GM12878 (cell line): Measurements from ENCODE around the gene CPD. TPM values are rescaled to one million over a fixed set of nuclear protein-coding genes. Genes with fewer than 3 reads are reported as not detected.

Source experiments
- ATAC-seq: fragments of 200-7000 bp; cut with Tn5 transposase; 3 replicates; pipeline ENCODE4 v1.9.1; 2020; ENCODE audit warnings: mild to moderate bottlenecking, moderate library complexity
- BruUV-seq: library from RNA; stranded (reverse); fragments of 400-500 nt; replicated peaks from 2 replicates; lab custom pipeline; 2021; lab: Mats Ljungman, UMichigan
- CTCF ChIA-PET: fragments of 300-600 bp; sonication (Branson Sonifier 250); formaldehyde crosslinking; extraction: SDS; loops from one replicate; lab custom pipeline; 2021; ENCODE audit warnings: inconsistent platforms; lab: Yijun Ruan, JAX
- POLR2A ChIA-PET: fragments of 350-600 bp; formaldehyde crosslinking; extraction: SDS; loops from one replicate; lab custom pipeline; 2021; ENCODE audit warnings: inconsistent platforms; lab: Charles Lee
- RAD21 ChIA-PET: fragments of 300-600 bp; sonication (Branson Sonifier 250); formaldehyde crosslinking; loops from one replicate; lab custom pipeline; 2023; ENCODE audit warnings: antibody characterized with exemption; ENCODE audit not compliant: unreplicated experiment; lab: Charles Lee
- SMC1A ChIA-PET: fragments of 300-600 bp; sonication (Branson Sonifier 250); formaldehyde crosslinking; loops from one replicate; lab custom pipeline; 2023; ENCODE audit not compliant: unreplicated experiment, uncharacterized antibody; lab: Charles Lee
- DNase-seq: peaks from one replicate; pipeline ENCODE4 v3.0.0-alpha.2; 2011; ENCODE audit warnings: low read depth, low spot score
- FAIRE-seq: peaks from 3 replicates; lab custom pipeline; 2011; peaks lifted over from hg19 to GRCh38; lab: Jason Lieb, UNC
- H2AFZ ChIP-seq: 2 replicates; pipeline ENCODE4 v1.6.0; 2011; ENCODE audit warnings: low read depth, low read length, control low read depth; ENCODE audit not compliant: control insufficient read depth
- H3K27ac ChIP-seq: 2 replicates; pipeline ENCODE4 v1.5.1; 2011; ENCODE audit warnings: control low read depth; ENCODE audit not compliant: control insufficient read depth, insufficient read depth
- H3K27me3 ChIP-seq, 2 experiments: replicated peaks in 1 of 2; 2 replicates each; pipeline versions ENCODE4 v1.6.0 to v1.6.1; 2011; ENCODE audit warnings: low read length in 1 of 2; ENCODE audit not compliant: control insufficient read depth in 2 of 2, insufficient read depth in 2 of 2
- H3K36me3 ChIP-seq, 2 experiments: 2 replicates each; pipeline ENCODE4 v1.5.1; 2011; ENCODE audit warnings: low read length in 1 of 2; ENCODE audit not compliant: control insufficient read depth in 2 of 2, insufficient read depth in 2 of 2
- H3K4me1 ChIP-seq: 2 replicates; pipeline ENCODE4 v1.6.1; 2011; ENCODE audit warnings: mild to moderate bottlenecking, low read length, moderate library complexity, mixed read lengths; ENCODE audit not compliant: control insufficient read depth, insufficient read depth
- H3K4me2 ChIP-seq: 2 replicates; pipeline ENCODE4 v1.6.0; 2011; ENCODE audit warnings: control low read depth; ENCODE audit not compliant: control insufficient read depth, insufficient read depth
- H3K4me3 ChIP-seq: fragments of 200-600 bp; sonication (generic); 2 replicates; pipeline ENCODE4 v1.5.1; 2016
- H3K79me2 ChIP-seq: 2 replicates; pipeline ENCODE4 v1.6.0; 2011; ENCODE audit warnings: low read length; ENCODE audit not compliant: control insufficient read depth, insufficient read depth
- H3K9ac ChIP-seq: 2 replicates; pipeline ENCODE4 v1.8.0; 2011; ENCODE audit warnings: low read length, control low read depth, mixed read lengths; ENCODE audit not compliant: control insufficient read depth, insufficient read depth
- H3K9me3 ChIP-seq: replicated peaks from 3 replicates; pipeline ENCODE4 v1.5.1; 2011; ENCODE audit warnings: mild to moderate bottlenecking, low read length; ENCODE audit not compliant: control insufficient read depth, insufficient read depth
- H4K20me1 ChIP-seq: 2 replicates; pipeline ENCODE4 v1.6.0; 2011; ENCODE audit not compliant: control insufficient read depth, insufficient read depth
- ASH2L ChIP-seq: fragments of 300-600, 200-600 bp; sonication (generic); IDR thresholded peaks from 2 replicates; pipeline ENCODE4 v1.6.1; 2017; ENCODE audit warnings: low read depth, mild to moderate bottlenecking, borderline replicate concordance
- ATF7 ChIP-seq: fragments of 450-650 bp; IDR thresholded peaks from 2 replicates; pipeline ENCODE4 v1.6.1; 2016; ENCODE audit warnings: low read depth, mild to moderate bottlenecking
- BRCA1 ChIP-seq: IDR thresholded peaks from 2 replicates; pipeline ENCODE4 v1.6.1; 2011; ENCODE audit warnings: low read depth, low read length, improper control_type of control experiment
- CREM ChIP-seq: IDR thresholded peaks from 2 replicates; pipeline ENCODE4 v1.6.1; 2014; ENCODE audit warnings: antibody characterized with exemption, low read depth
- E2F4 ChIP-seq: IDR thresholded peaks from 2 replicates; pipeline ENCODE4 v1.6.1; 2012; ENCODE audit warnings: low read depth, low read length, improper control_type of control experiment
- EP300 ChIP-seq, 2 experiments: fragments of 150-350 bp in 1 of 2; IDR thresholded peaks; 2 replicates each; pipeline ENCODE4 v1.6.1; 2011 to 2012; ENCODE audit warnings: low read depth in 2 of 2, low read length in 2 of 2, borderline replicate concordance in 1 of 2, improper control_type of control experiment in 1 of 2, inconsistent platforms in 1 of 2; ENCODE audit not compliant: control insufficient read depth in 1 of 2
- IRF4 ChIP-seq: IDR thresholded peaks from 2 replicates; pipeline ENCODE4 v1.6.1; 2011; ENCODE audit warnings: low read depth, low read length
- JUND ChIP-seq: IDR thresholded peaks from 2 replicates; pipeline ENCODE4 v1.6.1; 2012; ENCODE audit warnings: low read depth, mild to moderate bottlenecking, low read length, improper control_type of control experiment, moderate library complexity
- MTA2 ChIP-seq: fragments of 450-650 bp; IDR thresholded peaks from 2 replicates; pipeline ENCODE4 v1.6.1; 2016; ENCODE audit warnings: low read depth, mild to moderate bottlenecking, moderate library complexity
- NR2C2 ChIP-seq: IDR thresholded peaks from 2 replicates; pipeline ENCODE4 v1.6.1; 2011; ENCODE audit warnings: borderline replicate concordance, low read depth; ENCODE audit not compliant: control insufficient read depth, insufficient read length
- NR2F1 ChIP-seq: fragments of 450-650 bp; conservative IDR thresholded peaks from 2 replicates; pipeline ENCODE4 v1.6.1; 2017; ENCODE audit warnings: mild to moderate bottlenecking
- POU2F2 ChIP-seq: IDR thresholded peaks from 3 replicates; pipeline ENCODE4 v1.6.1; 2011; ENCODE audit warnings: low read depth, mild to moderate bottlenecking, low read length, borderline replicate concordance
- RUNX3 ChIP-seq: IDR thresholded peaks from 2 replicates; pipeline ENCODE4 v1.6.1; 2012; ENCODE audit warnings: low read length, inconsistent platforms
- SIN3A ChIP-seq: IDR thresholded peaks from 2 replicates; pipeline ENCODE4 v1.6.1; 2012; ENCODE audit warnings: low read depth, low read length, improper control_type of control experiment
- STAT3 ChIP-seq: IDR thresholded peaks from 2 replicates; pipeline ENCODE4 v1.6.1; 2011; ENCODE audit warnings: low read depth, low read length, improper control_type of control experiment
- SUZ12 ChIP-seq: fragments of 200-600 bp; sonication (generic); IDR thresholded peaks from one replicate; pipeline ENCODE4 v1.6.1; 2018; ENCODE audit warnings: antibody characterized with exemption, mild to moderate bottlenecking; ENCODE audit not compliant: unreplicated experiment
- TBL1XR1 ChIP-seq: IDR thresholded peaks from 2 replicates; pipeline ENCODE4 v1.6.1; 2012; ENCODE audit warnings: low read depth, low read length, improper control_type of control experiment
- YY1 ChIP-seq: IDR thresholded peaks from 2 replicates; pipeline ENCODE4 v1.6.1; 2011; ENCODE audit warnings: low read depth, mild to moderate bottlenecking, low read length
- ZNF622 ChIP-seq: fragments of 450-650 bp; IDR thresholded peaks from 2 replicates; pipeline ENCODE4 v1.6.1; 2017; ENCODE audit warnings: mild to moderate bottlenecking, inconsistent platforms
- WGBS: methylation state at CpG from one replicate; pipeline ENCODE4 v1.1.6; 2016; ENCODE audit warnings: low lambda C conversion rate; ENCODE audit not compliant: insufficient replicate concordance, insufficient coverage; ENCODE audit errors: missing lambda C conversion rate; 5-methylcytosine and 5-hydroxymethylcytosine counted together
- in situ Hi-C: fragments of 300-500 bp; cut with MboI; formaldehyde crosslinking; loops from 9 replicates; pipeline ENCODE4 v1.14.3; 2018; ENCODE audit warnings: mixed read lengths
- intact Hi-C: fragments of 100-400 bp; cut with micrococcal nuclease; formaldehyde crosslinking; loops from one replicate; pipeline ENCODE4 v1.14.2; 2022; ENCODE audit not compliant: unreplicated experiment
- polyA plus RNA-seq, 11 experiments: library from polyadenylated mRNA; depleted of rRNA in 4 of 11; unstranded in 6 of 11; stranded (reverse) in 5 of 11; fragments of >200 nt; fragmentation: Nextera tagmentation in 4 of 11; fragmentation: Illumina TruSeq in 1 of 11; extraction: Ambion mirVana in 4 of 11; extraction: Trizol in 1 of 11; gene quantifications; 1 replicate in 1 of 11; 2 replicates in 10 of 11; pipeline versions ENCODE4 v1.2.1 to v1.2.3, GENCODE V29; 2011 to 2016; ENCODE audit warnings: inconsistent platforms in 2 of 11, missing spikeins in 2 of 11, low read depth in 1 of 11
- total RNA-seq, 4 experiments: library from RNA; depleted of rRNA in 3 of 4; stranded (reverse); fragments of >200 nt in 3 of 4; fragmentation: Illumina TruSeq in 1 of 4; extraction: Trizol in 1 of 4; gene quantifications; 2 replicates each; pipeline versions ENCODE4 v1.2.1 to v1.2.3, GENCODE V29; 2013 to 2021
- TF ChIP-seq, protein P1 (sequence below): IDR thresholded peaks from 2 replicates; pipeline ENCODE4 v1.6.1; 2012; ENCODE audit warnings: low read length, inconsistent platforms
- TF ChIP-seq, protein P2 (sequence below): IDR thresholded peaks from 2 replicates; pipeline ENCODE4 v1.6.1; 2012; ENCODE audit warnings: low read depth, low read length, improper control_type of control experiment

Gene CPD
- total and polyA plus RNA-seq, 10 of the 15 experiments (the other 5 are each of a cell fraction or from before 2014, with no cell fraction given) = 3.5 to 24.2 (median 15.7) TPM

- Histone ChIP-seq H2AFZ (peak overlapping the region; percentile 54), H3K9me3 (no peaks in the 10 kb centered on the region), H3K4me3 (peak overlapping the region; percentile 82), H3K4me1 (peaks cover 32% of the 10 kb centered on the region), H4K20me1 (no peaks in the 10 kb centered on the region), H3K27me3 (no peaks in the 10 kb centered on the region), H3K36me3 (no peaks in the 10 kb centered on the region), H3K79me2 (peaks cover 10% of the 10 kb centered on the region), H3K4me2 (peak overlapping the region; percentile 96), H3K9ac (peak overlapping the region; percentile 47; the same call in 1 of the 2 replicates), H3K27ac (no peak overlapping the region)
- ChIA-PET SMC1A (interaction anchor here (0.7 to 2.3 kb wide), 6 partner anchors 13 to 266 kb away, joined by 3 to 13 read pairs (median 6); partner anchors contain the start of gene GOSR1), POLR2A (interaction anchor here (0.7 kb wide), 1 partner anchor 17 kb away, joined by 3 read pairs; no protein-coding TSS in a partner anchor), CTCF (interaction anchor here (1.0 to 4.1 kb wide), 6 partner anchors 12 to 275 kb away, joined by 3 to 22 read pairs (median 6); partner anchors contain the start of gene GOSR1), RAD21 (interaction anchor here (1.6 to 4.4 kb wide), 3 partner anchors 16 to 97 kb away, joined by 5 to 18 read pairs (median 7); no protein-coding TSS in a partner anchor)
- DNase-seq = peak; percentile 16
- no TSS peak for BruUV-seq
- peak; percentile 58 for ATAC-seq
- 10% methylated on average over 5 of the region's 5 CpGs for WGBS
- intact Hi-C loops (loop anchor here (2.0 kb wide), 1 partner anchor 39 kb away; no protein-coding TSS in a partner anchor), in situ Hi-C loops (no loop called here)
- peak; percentile 56 for FAIRE-seq
- peak; percentile 97; the same call in 2 of the 3 replicates for TF ChIP-seq POU2F2
- TF ChIP-seq, protein P1, sequence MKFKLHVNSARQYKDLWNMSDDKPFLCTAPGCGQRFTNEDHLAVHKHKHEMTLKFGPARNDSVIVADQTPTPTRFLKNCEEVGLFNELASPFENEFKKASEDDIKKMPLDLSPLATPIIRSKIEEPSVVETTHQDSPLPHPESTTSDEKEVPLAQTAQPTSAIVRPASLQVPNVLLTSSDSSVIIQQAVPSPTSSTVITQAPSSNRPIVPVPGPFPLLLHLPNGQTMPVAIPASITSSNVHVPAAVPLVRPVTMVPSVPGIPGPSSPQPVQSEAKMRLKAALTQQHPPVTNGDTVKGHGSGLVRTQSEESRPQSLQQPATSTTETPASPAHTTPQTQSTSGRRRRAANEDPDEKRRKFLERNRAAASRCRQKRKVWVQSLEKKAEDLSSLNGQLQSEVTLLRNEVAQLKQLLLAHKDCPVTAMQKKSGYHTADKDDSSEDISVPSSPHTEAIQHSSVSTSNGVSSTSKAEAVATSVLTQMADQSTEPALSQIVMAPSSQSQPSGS = peak; percentile 85
- TF ChIP-seq SUZ12 = no peak
- TF ChIP-seq TBL1XR1 = no peak
- no peak for TF ChIP-seq NR2C2
- TF ChIP-seq SIN3A = peak; percentile 51; the same call in 1 of the 2 replicates
- peak; percentile 90 for TF ChIP-seq RUNX3
- no peak for TF ChIP-seq IRF4
- no peak for TF ChIP-seq BRCA1
- TF ChIP-seq ATF7 = peak; percentile 91
- TF ChIP-seq, protein P2, sequence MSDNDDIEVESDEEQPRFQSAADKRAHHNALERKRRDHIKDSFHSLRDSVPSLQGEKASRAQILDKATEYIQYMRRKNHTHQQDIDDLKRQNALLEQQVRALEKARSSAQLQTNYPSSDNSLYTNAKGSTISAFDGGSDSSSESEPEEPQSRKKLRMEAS = no peak
- TF ChIP-seq YY1 = no peak
- TF ChIP-seq EP300 (IDR thresholded peaks at IDR 0.05; ENCODE audit: borderline replicate concordance in 1 of 2, control insufficient read depth in 1 of 2, low read depth in 2 of 2, low read length in 2 of 2) = peak in 1 of 2 experiments; percentile 50; a peak in 1 of 4 replicates
- TF ChIP-seq ASH2L = no peak
- 0 out of 2 replicates have a peak, but pooled peaks have one; percentile 49 for TF ChIP-seq STAT3
- TF ChIP-seq E2F4 = no peak
- no peak for TF ChIP-seq JUND
- TF ChIP-seq ZNF622 = no peak
- TF ChIP-seq MTA2 = no peak
- TF ChIP-seq NR2F1 = peak; percentile 44; the same call in 1 of the 2 replicates
- peak; percentile 16; the same call in 1 of the 2 replicates for TF ChIP-seq CREM
Observed at GRCh38 chr17:30379903-30380381, 1.2 kb downstream of the CPD start.
